HG02642 (cell line): ENCODE data around the gene NNAT.
"Not testable (repeated sequence)": the region's sequence is repeated elsewhere in the genome, so short reads cannot be mapped to it uniquely, and the experiment has no call there.

Source experiments
- ATAC-seq: cut with Tn5 transposase; IDR thresholded peaks from one replicate; pipeline ENCODE4 v1.9.1; 2021; ENCODE audit warnings: mild to moderate bottlenecking; ENCODE audit not compliant: unreplicated experiment, poor library complexity

The NNAT gene, protein sequence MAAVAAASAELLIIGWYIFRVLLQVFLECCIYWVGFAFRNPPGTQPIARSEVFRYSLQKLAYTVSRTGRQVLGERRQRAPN

DNA sequence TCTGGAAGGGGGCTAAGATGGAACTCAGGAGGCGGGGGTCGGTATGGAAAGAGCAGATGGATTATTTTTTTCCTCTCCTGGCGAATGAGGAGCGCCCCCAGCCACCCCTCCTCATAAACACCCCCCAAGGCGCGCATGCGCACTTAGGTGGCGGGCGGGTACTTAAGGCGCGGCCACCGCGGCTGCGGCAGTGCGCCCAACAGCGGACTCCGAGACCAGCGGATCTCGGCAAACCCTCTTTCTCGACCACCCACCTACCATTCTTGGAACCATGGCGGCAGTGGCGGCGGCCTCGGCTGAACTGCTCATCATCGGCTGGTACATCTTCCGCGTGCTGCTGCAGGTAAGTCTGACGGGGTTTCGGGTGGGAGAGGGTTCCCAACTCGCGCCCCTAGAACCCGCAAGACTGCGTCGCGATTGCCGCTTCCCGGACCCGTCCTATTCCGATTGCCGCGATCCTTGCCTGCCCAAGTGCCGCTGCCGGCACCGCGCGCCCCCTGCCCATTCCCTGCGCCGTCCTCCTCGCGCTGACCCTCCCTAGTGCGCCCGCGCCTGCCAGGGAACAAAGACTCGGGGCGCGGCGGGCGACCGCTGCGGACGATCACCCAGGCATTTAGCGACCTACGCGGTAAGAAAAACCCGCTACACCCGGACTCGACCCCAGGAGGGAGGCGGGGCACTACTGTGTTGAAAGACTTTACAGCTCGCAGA, at the start of gene NNAT:
Gene NNAT, plus strand, starts transcription at position 190 of the 711 bp plus-strand sequence. Its CDS starts 82 bp downstream, at position 272.
- no peak for ATAC-seq

DNA sequence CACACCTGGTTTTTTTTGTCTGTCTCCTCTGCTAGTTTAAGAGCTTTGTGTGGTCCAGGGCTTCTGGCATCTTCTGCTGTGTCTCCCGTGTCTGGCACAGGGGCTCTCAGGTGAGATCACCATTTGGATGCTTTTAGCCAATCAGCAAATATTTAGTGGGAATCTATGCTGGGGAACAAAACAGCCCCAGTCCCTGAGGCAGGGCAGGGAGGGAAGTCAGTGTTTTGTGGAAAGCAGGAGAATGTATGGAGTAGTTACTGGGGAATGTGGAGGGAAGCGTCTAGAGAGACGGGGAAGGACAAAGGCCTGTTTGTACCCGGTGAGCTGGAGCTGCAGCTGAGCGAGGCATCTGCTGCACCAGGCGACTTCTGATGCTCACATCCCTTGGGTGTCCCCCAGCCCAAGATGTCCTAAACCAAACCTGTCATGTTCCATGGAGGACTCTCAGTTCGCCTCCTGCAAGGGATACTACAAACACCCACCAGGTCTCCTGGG, 49.3 kb upstream of the NNAT start:
- ATAC-seq, result no peak

DNA sequence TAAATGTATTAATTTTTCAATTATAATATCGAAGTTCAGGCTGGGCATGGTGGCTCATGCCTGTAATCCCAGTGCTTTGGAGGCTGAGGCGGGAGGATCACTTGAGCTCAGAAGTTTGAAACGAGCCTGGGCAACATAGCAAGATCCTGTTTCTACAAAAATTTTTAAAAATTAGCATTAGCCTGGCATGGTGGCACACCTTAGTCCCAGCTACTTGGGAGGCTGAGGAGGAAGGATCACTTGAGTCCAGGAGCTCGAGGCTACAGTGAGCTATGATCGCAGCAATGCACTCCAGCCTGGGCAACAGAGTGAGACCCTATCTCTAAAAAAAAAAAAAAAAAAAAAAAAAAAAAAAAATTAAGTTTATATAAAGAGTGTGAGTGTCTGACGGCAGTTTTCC, 48.6 kb upstream of the NNAT start:
- ATAC-seq, result not testable (repeated sequence)

DNA sequence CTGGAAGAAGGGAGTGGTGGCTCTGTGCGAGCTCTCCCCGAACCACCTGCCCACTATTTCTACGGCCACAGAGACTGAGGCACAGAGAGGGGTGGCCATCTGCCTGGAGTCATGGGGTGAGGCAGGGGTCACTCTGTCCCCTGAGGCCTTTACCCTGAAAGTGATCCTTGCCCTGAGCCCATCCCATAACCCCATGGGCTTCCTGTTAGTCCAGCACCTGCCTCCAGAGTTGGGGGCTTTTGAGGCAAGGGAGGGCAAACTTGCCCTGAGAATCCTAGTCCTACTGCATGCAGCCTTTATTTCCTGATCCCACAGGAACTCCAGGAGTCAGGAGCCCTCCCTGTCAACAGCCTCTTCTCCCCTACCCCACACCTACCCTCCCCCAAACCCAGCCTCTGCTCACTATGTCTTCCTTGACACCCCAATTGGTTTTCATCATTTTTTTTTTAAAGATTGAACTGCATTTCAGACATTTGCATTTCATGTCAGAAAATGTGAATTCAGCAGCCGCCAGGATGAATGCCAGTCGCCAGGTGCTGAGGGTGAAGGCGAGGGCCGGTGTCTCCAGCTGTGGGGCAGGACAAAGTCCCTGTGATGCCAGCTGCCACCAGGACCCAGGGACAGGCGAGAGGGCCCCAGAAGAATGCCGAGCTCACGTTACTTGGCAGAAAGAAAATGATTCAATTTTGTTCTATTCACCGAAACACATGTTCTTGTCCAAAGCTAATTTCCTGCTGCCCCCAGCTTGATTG, 47.6 kb upstream of the NNAT start:
- ATAC-seq, result no peak

DNA sequence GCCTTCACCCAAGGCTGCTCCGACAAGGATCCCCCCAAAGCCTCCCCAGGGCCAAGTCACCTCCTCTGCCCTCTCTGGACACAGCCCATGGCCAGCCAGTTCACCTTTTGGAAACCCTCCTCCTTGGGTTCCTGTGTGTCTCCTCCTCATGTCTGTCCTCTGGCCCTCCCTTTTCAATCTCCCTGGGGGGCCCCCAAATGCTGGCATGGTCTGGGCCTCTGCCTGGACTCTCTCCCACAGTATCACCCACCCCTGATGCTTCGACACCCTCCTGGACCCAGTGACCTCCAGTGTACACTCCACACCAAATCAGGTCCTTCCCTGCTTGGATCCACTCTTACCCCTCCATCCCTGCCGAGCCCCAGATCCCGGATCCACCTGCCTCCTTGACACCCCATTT, 46.7 kb upstream of the NNAT start:
- ATAC-seq, result no peak

DNA sequence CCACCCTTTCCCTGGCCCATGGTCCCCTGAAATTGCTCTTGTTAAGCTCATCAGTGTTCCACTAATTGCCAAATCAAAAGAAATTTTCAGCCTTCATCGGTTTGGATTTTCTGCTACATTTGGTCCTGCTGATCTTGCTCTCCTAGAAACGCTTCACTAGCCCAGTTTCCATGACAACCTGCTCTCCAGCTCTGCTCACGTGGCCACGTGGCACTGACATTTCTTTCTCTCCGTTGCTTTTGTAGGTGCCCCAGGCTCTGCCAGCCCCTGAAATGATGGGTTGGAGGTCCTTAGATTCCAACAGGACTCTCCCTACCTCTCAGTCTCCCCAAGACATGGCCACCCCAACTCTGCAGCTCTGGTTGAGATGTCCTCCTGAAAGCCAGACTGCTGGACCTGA, 45.8 kb upstream of the NNAT start:
- ATAC-seq, result no peak

DNA sequence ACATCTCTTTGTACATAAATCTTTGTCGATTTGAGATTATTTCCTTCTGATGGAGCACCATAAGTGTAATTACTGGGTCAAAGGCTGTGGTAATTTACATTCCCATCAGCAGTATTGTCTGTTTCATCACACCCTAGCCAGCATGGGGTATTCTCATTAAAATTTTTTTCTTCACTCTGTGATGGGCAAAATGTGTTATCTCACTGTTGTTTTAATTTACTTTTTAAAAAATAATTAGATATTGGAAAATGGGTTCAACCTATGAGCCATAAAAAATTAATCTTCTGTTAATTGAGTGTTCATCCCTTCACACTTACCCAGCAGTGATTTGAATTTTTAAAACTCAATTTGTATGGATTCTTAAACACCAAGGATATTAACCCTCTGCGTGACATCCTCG, 44.0 kb upstream of the NNAT start:
- ATAC-seq, result no peak

DNA sequence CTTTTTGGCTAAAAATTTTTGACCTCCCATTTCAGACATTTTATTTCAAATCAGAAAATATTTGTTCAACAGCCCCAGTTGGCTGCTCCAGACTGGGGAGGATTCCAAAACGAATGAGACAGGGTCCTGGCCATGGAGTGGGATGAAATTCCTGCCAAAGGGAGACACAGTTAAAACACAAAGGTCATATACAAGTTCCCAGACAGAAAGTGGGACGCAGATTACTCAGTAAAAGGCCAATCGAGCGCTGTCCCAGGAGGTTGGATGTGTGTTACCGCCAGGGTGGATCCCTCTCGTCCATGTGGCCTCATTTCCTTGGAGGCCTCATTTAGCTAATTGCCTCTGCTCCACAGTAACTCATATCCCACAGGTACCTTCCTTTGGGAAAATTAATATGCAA, 41.8 kb upstream of the NNAT start:
- no peak for ATAC-seq

DNA sequence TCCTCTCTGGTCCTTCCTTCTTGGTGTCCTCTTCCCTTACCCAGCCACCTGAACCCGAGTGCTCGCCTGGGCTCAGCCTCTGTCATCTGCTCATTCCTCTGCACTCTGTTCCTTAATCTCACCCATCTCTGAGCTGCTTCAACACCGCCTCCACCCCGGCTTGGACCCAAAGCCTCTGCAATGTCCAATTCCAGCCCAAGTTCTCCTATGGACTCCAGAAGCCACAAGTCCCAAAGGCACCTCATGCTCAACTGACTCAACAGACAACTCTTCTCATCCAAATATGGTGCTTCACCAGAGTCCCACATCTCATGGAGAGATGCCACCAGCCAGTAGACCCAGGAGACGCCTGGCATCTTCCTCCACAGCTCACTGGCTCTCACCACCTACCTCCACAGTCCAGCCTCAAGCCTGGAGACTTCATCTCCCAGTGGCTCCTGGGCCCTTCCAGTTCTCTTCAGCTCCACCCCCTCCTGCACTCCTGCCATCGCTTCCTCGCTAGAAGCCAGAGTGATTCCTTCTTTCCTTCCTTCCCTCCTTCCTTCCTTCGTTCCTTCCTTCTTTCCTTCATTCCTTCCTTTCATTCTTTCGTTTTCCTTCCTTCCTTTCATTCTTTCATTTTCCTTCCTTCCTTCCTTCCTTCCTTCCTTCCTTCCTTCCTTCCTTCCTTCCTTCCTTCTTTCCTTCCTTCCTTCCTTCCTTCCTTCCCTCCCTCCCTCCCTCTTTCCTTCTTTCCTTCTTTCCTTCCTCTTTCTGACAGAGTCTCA, 40.9 kb upstream of the NNAT start:
- no peak for ATAC-seq

DNA sequence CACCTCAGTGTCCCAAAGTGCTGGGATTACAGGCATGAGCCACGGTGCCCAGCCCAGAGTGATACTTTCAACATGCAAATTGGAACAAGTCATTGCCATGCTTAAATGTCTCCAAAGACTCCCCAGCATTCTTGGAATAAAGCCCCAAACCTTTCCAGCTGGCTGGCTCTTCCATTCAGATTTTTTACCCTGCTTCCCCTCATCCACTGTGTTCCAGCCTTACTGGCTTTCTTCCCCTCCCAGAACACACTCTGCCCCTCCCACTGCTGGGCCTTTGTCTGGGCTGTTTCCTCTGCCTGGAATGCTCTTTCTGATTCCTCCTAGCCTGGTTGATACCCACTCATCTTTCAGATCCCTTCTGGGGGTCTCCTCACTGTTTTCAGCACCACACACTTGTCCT, 40.1 kb upstream of the NNAT start:
- no peak for ATAC-seq

DNA sequence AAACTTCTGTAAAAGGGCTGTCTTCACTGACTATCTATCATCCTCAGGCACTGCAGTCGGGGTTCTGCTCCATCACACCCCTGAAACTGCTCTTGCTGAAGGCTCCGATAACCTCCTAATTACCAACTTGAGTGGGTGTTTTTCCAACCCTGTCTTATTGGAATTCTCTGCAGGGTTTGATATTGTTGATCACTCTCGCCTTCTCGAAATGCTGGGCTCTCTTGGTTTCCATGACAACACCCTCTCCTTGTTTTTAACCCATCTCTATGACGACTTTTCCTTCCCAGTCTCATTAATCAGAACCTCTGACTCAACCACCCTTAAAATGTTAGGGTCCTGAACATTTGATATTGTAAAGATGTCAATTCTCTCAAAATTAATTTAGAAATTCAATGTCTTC, 39.4 kb upstream of the NNAT start:
- no peak for ATAC-seq

DNA sequence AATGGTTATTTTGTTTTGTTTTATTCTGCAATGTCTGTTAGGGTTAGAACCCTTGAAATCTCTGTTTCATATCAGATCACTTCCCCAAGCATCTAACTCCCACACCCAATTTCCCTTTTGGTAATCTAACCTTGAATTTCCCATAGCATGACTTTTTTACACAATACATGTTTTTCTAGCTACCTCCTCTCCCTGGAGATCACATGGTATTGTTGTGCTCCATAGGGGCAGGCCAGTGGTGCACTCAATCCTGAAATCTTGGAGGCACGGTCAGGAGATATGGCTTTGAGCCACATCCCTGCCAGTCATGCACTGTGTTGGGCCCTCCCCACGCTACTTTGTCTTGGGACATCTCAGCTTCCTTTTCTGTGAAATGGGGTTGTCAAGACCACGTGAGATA, 36.7 kb upstream of the NNAT start:
- no peak for ATAC-seq

DNA sequence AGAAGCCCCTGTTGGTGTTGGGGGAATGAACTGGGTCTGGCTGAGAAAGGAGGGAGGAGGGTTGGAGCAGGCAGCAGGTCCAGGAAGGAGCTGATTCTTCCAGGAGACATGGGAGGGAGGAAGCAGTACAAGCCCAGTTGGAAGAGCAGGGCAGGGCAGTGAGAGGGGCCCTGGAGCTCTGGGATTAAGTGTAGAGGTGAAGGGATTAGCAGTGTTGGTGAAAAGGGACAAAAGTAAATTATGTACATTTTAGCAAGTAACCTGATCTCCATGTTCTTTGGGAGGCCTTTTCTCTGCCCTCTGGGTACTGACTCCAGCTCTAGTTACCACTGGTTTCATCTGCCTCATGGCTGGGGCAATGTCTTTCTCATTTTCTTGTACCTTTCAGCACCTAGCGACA, 34.8 kb upstream of the NNAT start:
- not testable (repeated sequence) for ATAC-seq

DNA sequence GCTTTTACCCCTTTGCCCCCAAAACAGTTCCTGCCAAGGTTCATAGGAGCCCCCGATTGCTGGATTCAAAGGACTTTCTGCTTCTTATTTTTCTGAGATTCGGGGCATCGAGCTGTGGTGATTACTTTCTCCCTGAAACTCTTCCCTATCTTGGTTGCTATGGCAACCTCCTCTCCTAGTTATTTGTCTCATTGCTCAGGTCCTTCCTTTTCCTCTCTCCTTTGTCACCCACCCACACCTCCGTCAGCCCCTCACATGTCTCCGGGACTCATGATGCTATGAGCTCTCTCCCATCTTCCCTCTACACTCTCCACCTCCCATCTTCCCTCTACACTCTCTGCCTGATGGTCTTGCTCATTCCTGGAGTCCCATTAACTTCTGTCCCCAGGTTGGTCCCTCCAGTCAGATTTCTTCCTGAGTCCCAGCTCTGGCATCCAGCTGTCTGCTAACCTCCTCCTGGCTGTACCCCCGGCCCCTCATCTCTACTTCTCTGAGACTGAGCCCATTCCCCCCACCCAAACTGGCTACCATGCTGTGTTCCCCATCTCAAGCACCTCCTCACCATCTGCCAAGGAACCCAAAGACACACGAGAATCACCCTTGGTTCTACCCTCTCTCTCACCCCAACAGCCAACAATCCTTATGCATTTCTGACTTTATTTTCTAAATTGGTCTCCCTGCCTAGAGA, 30.2 kb upstream of the NNAT start:
- no peak for ATAC-seq

DNA sequence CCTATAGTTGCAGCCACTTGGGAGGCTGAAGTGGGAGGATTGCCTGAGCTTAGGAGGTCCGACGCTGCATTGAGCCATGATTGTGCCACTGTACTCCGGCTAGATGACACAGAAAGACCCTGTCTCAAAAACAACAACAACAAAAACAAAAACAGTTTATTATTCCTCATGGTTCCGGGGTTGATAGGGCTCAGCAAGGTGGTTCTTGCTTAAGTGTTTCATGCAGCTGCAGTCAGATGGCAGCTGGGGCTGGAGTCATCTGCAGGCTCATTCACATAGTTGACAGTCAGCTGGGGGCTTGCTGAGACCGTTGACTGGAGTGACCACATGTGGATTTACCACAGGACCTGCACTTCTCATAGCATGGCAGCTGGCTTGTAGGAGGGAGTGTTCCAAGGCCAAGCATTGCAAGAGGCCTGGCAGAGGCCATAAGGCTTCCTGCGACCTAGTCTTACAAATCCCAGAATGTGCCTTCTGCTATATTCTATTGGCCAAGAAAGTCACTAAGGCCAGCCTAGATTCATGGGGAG, 28.9 kb upstream of the NNAT start:
- ATAC-seq, result no peak

DNA sequence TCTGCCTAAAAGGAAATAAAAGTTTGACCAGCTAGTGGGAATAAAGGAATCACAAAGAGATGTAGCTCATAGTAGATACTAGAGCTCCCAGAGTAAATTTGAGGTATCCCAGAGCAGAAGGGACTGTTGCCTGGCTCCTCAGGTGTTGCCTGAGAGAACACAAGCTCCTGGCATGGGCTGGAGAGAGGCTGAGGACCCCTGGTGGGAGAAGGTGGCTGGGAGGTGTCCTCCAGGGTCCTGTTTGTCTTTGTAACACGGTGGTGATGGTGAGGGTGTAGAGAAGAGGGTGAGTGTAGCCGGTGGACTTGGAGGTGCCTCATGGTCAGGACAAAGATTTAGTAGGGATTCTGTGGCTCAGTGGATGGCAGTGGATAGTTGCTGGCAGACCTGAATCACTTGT, 28.1 kb upstream of the NNAT start:
- ATAC-seq, result no peak

DNA sequence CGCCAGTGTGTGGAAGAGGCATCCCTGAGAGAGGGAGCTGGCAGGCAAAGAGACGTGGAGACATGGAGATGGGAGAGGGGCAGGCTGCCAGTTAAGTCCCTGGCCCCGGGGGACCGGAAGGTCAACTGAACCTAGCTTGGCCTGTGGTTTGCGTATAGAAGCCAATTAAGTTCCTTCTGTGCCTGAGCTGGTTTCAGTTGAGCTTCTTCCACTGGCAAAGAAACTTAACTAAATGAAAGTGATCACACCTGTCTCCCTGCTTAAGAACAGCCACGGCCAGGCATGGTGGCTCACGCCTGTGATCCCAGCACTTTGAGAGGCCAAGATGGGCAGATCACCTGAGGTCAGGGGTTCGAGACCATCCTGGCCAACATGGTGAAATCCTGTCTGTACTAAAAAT, 26.7 kb upstream of the NNAT start:
- ATAC-seq, result no peak

DNA sequence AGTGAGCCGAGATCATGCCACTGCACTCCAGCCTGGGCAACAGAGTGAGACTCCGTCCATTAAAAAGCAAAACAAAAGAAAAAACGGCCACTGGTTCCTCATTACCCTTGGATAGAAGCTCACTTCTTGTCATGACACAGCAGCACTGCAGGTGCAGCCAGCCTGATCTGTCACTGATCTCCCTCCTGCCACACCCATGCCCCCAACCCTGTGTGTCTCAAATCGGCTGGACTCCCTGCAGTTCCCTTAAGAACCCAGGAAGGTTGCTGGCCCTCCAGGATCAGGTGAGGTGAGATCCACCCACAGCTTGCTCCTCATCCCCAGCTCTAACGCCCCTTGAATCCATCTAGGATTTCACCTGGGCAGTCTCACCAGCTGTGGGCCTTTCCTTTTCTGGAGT, 26.3 kb upstream of the NNAT start:
- no peak for ATAC-seq

DNA sequence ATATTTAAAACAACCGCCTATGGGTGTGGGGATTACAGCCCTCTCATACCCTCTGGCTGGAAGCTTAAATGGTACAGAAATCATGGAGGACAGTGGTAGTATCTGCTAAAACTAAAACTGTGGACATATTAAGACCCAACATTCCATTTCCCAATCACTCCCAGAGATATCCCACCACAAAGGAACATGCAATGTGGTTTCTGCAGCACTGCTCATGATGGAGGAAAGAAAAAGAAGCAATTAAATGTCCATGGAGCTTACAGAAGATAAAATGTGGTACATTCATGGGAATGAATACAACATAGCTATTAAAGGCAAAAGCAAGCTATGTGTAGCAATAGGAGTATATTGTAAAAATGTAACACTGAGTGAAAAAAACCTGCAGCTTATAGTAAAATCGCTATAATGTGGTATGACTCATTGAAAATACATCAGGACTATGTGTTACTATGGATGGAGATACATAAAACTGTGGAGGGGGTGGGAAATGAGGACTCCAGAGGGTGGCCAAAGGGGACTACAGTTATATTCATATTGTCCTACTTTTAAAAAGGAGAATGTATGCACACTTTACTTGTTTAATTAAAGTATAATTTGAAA, 22.9 kb upstream of the NNAT start:
- ATAC-seq, result no peak

DNA sequence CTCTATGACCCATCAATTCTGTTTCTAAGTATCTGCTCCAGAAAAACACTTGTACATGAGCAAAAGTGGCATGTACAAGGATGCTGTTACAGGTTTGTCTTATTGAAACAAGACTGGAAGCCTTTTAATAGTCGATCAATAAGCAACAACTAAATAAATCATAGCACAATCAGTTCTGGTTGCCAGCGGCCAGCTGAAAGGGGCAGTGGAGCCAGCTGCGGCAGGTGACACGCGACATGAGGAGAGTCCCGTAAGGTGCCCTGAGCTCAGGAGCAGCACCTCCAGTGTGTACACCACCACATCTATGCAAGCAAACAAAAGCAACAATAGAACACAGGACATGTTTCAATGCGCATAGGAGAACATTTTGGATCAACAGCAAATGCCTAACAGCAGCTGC, 20.7 kb upstream of the NNAT start:
- ATAC-seq, result no peak
